Endothelial cell of umbilical vein (primary cell): ENCODE results near the gene TMCC2. TPM values are rescaled to one million over a fixed set of nuclear protein-coding genes. Genes with fewer than 3 reads are reported as not detected.

ENCODE experiments used
- BruUV-seq: library from RNA; stranded (reverse); fragments of 400-500 nt; replicated peaks from 2 replicates; lab custom pipeline; 2021; lab: Mats Ljungman, UMichigan
- CTCF ChIA-PET: fragments of 300-600, 350-600 bp; sonication (Branson Sonifier 250); formaldehyde crosslinking; loops from one replicate; lab custom pipeline; 2021; ENCODE audit warnings: antibody characterized with exemption, inconsistent platforms; lab: Charles Lee
- POLR2A ChIA-PET: fragments of 300-600, 350-600 bp; sonication (Branson Sonifier 250); formaldehyde crosslinking; loops from one replicate; lab custom pipeline; 2021; ENCODE audit warnings: antibody characterized with exemption, inconsistent platforms; lab: Charles Lee
- DNase-seq: peaks from one replicate; pipeline ENCODE4 v3.0.0-alpha.2; 2011; ENCODE audit warnings: low read depth, low spot score
- FAIRE-seq: peaks from 2 replicates; lab custom pipeline; 2011; peaks lifted over from hg19 to GRCh38; lab: Jason Lieb, UNC
- H2AFZ ChIP-seq: 2 replicates; pipeline ENCODE4 v1.6.0; 2012; ENCODE audit warnings: low read depth, low read length, control low read depth, inconsistent platforms
- H3K27ac ChIP-seq: 2 replicates; pipeline ENCODE4 v1.5.1; 2011; ENCODE audit warnings: low read depth, mild to moderate bottlenecking, control low read depth, low read length, moderate library complexity; ENCODE audit not compliant: insufficient read depth
- H3K27me3 ChIP-seq, 2 experiments: 2 replicates each; pipeline versions ENCODE4 v1.6.0 to v1.6.1; 2011; ENCODE audit warnings: low read length in 2 of 2, mixed read lengths in 1 of 2; ENCODE audit not compliant: control insufficient read depth in 2 of 2, insufficient read depth in 2 of 2
- H3K36me3 ChIP-seq, 2 experiments: 2 replicates in 1 of 2; 3 replicates in 1 of 2; pipeline ENCODE4 v1.5.1; 2011; ENCODE audit warnings: low read length in 2 of 2, mild to moderate bottlenecking in 1 of 2, moderate library complexity in 1 of 2; ENCODE audit not compliant: control insufficient read depth in 2 of 2, insufficient read depth in 2 of 2; ENCODE audit errors: extremely low read depth in 1 of 2
- H3K4me1 ChIP-seq: 3 replicates; pipeline ENCODE4 v1.5.1; 2011; ENCODE audit warnings: mild to moderate bottlenecking, low read length; ENCODE audit not compliant: control insufficient read depth, insufficient read depth; ENCODE audit errors: extremely low read depth
- H3K4me2 ChIP-seq: 2 replicates; pipeline ENCODE4 v1.6.1; 2011; ENCODE audit warnings: low read length, control low read depth, mixed read lengths; ENCODE audit not compliant: insufficient read depth
- H3K4me3 ChIP-seq, 3 experiments: fragments of 200-600 bp in 1 of 3; sonication (generic), shearing (Covaris generic) in 1 of 3; replicated peaks in 1 of 3; 2 replicates each; pipeline ENCODE4 v1.5.1; 2011 to 2016; ENCODE audit warnings: control low read depth in 3 of 3, low read length in 3 of 3, mild to moderate bottlenecking in 2 of 3, inconsistent platforms in 1 of 3, low read depth in 1 of 3, moderate library complexity in 1 of 3; ENCODE audit not compliant: insufficient read depth in 1 of 3
- H3K79me2 ChIP-seq: 2 replicates; pipeline ENCODE4 v1.6.0; 2012; ENCODE audit warnings: low read length, inconsistent platforms; ENCODE audit not compliant: control insufficient read depth, insufficient read depth
- H3K9ac ChIP-seq: replicated peaks from 2 replicates; pipeline ENCODE3; 2011; ENCODE audit warnings: low read length, control low read depth; ENCODE audit not compliant: insufficient read depth; ENCODE audit errors: extremely low read depth
- H3K9me1 ChIP-seq: replicated peaks from 3 replicates; pipeline ENCODE4 v1.6.0; 2011; ENCODE audit warnings: mild to moderate bottlenecking, low read length; ENCODE audit not compliant: control insufficient read depth, insufficient read depth; ENCODE audit errors: extremely low read depth
- H3K9me3 ChIP-seq: replicated peaks from 2 replicates; pipeline ENCODE4 v1.5.1; 2012; ENCODE audit warnings: low read length, inconsistent platforms; ENCODE audit not compliant: control insufficient read depth, insufficient read depth
- H4K20me1 ChIP-seq: replicated peaks from 2 replicates; pipeline ENCODE3; 2011; ENCODE audit warnings: mild to moderate bottlenecking, low read length; ENCODE audit not compliant: control insufficient read depth, insufficient read depth; ENCODE audit errors: extremely low read depth
- EZH2 ChIP-seq: IDR thresholded peaks from 2 replicates; pipeline ENCODE4 v1.6.1; 2012; ENCODE audit warnings: borderline replicate concordance, low read depth, mild to moderate bottlenecking, moderate library complexity, low read length, inconsistent platforms; ENCODE audit not compliant: severe bottlenecking
- FOS ChIP-seq: IDR thresholded peaks from 2 replicates; pipeline ENCODE4 v1.6.1; 2011; ENCODE audit warnings: mild to moderate bottlenecking, low read length, moderate library complexity, borderline replicate concordance; ENCODE audit not compliant: insufficient read depth
- GATA2 ChIP-seq: IDR thresholded peaks from 2 replicates; pipeline ENCODE4 v1.7.0; 2011; ENCODE audit warnings: low read depth, mild to moderate bottlenecking, moderate library complexity, mixed read lengths, low read length; ENCODE audit not compliant: insufficient read length, insufficient read depth
- JUN ChIP-seq: IDR thresholded peaks from 2 replicates; pipeline ENCODE4 v1.6.1; 2011; ENCODE audit warnings: borderline replicate concordance, low read depth; ENCODE audit not compliant: insufficient read length, insufficient read depth
- MYC ChIP-seq: IDR thresholded peaks from one replicate; pipeline ENCODE4 v1.6.1; 2011; ENCODE audit warnings: mild to moderate bottlenecking, low read depth, low read length
- POLR2AphosphoS5 ChIP-seq: IDR thresholded peaks from 2 replicates; pipeline ENCODE4 v1.6.1; 2012; ENCODE audit warnings: low read depth, mild to moderate bottlenecking, control low read depth, low read length, moderate library complexity; ENCODE audit not compliant: insufficient read depth
- dilution Hi-C: fragments of 300-500 bp; cut with MboI; formaldehyde crosslinking; loops from one replicate; pipeline ENCODE4 v1.15.0; 2019; ENCODE audit warnings: low sequenced_read_pairs; ENCODE audit not compliant: extremely low pct_ligation_motif_present
- intact Hi-C: fragments of 100-400 bp; cut with micrococcal nuclease; formaldehyde crosslinking; loops from one replicate; pipeline ENCODE4 v1.10.0; 2022
- polyA plus RNA-seq, 4 experiments: library from polyadenylated mRNA; depleted of rRNA in 3 of 4; stranded (reverse) in 3 of 4; unstranded in 1 of 4; fragments of >200 nt; gene quantifications; 2 replicates each; pipeline versions ENCODE4 v1.2.1 to v1.2.3, GENCODE V29; 2011 to 2012; ENCODE audit warnings: missing spikeins in 1 of 4
- total RNA-seq: library from RNA; stranded (reverse); gene quantifications from 2 replicates; pipeline ENCODE4 v1.2.3, GENCODE V29; 2021
- TF ChIP-seq, protein P1 (sequence below), 2 donors: IDR thresholded peaks; 1 replicate in 1 of 2; 2 replicates in 1 of 2; pipeline ENCODE4 v1.5.1; 2011; ENCODE audit warnings: low read length in 2 of 2, mild to moderate bottlenecking in 2 of 2, moderate library complexity in 2 of 2, control low read depth in 1 of 2, inconsistent platforms in 1 of 2, low read depth in 1 of 2; ENCODE audit not compliant: insufficient read depth in 1 of 2; ENCODE audit errors: extremely low read depth in 1 of 2

Gene TMCC2
- total and polyA plus RNA-seq, 2 donors (not counting 3 experiments of a cell fraction or from before 2014, with no cell fraction given), result 2.0 to 2.1 TPM

DNA sequence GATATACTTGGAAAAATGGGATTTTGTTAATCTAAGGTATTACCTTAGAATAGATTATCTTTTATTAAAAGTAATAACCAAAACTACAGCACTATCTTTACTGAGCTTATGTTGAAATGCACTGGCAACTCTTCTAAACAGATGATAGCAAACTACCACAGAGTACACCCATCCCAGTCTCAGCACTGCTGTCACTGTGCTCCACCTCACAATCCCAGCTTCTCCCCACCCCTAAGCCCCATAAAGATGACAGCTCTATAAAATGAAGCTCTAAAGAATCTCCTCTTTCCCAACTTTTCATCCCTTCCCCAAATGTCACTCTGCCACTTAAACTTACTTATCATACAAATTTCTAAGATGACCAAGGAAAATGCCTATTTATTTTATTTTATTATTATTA lies 22.7 kb upstream of the TMCC2 start:
- no peaks in the 10 kb centered on the region for H3K36me3 ChIP-seq
- H3K9me1 ChIP-seq, result no peaks in the 10 kb centered on the region
- TF ChIP-seq, protein P1, sequence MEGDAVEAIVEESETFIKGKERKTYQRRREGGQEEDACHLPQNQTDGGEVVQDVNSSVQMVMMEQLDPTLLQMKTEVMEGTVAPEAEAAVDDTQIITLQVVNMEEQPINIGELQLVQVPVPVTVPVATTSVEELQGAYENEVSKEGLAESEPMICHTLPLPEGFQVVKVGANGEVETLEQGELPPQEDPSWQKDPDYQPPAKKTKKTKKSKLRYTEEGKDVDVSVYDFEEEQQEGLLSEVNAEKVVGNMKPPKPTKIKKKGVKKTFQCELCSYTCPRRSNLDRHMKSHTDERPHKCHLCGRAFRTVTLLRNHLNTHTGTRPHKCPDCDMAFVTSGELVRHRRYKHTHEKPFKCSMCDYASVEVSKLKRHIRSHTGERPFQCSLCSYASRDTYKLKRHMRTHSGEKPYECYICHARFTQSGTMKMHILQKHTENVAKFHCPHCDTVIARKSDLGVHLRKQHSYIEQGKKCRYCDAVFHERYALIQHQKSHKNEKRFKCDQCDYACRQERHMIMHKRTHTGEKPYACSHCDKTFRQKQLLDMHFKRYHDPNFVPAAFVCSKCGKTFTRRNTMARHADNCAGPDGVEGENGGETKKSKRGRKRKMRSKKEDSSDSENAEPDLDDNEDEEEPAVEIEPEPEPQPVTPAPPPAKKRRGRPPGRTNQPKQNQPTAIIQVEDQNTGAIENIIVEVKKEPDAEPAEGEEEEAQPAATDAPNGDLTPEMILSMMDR (IDR thresholded peaks at IDR 0.05; ENCODE audit: extremely low read depth in 1 of 2, insufficient read depth in 1 of 2, low read depth in 1 of 2, low read length in 2 of 2), result no peak
- TF ChIP-seq MYC, result no peak
- TF ChIP-seq GATA2, result no peak
- TF ChIP-seq JUN, result no peak
- no peak for TF ChIP-seq EZH2
- no peak for TF ChIP-seq POLR2AphosphoS5
- TF ChIP-seq FOS, result no peak
- no peak overlapping the region for H3K27ac ChIP-seq
- no peaks in the 10 kb centered on the region for H3K27me3 ChIP-seq
- intact Hi-C loops, result no loop called here
- no peak overlapping the region for H3K4me3 ChIP-seq
- dilution Hi-C loops, result no loop called here
- ChIA-PET POLR2A (no interaction called here), CTCF (interaction anchor here (0.7 to 1.9 kb wide), 5 partner anchors 9 to 64 kb away, joined by 3 to 5 read pairs (median 3); no protein-coding TSS in a partner anchor)
- DNase-seq (no peak), FAIRE-seq (no peak)
- no TSS peak for BruUV-seq
- no peak overlapping the region for H3K4me2 ChIP-seq
- H3K4me1 ChIP-seq, result no peaks in the 10 kb centered on the region
- H3K79me2 ChIP-seq, result peaks cover 10% of the 10 kb centered on the region
- H3K9ac ChIP-seq, result no peak overlapping the region
- no peaks in the 10 kb centered on the region for H4K20me1 ChIP-seq
- H3K9me3 ChIP-seq, result no peaks in the 10 kb centered on the region
- no peak overlapping the region for H2AFZ ChIP-seq
